Retina (tissue), 1 donor: ENCODE data around the gene PCMT1.
"Not testable (repeated sequence)": the region's sequence is repeated elsewhere in the genome, so short reads cannot be mapped to it uniquely, and the experiment has no call there.

Experiments used
- DNase-seq: peaks from one replicate; pipeline ENCODE4 v3.0.0-alpha.2; 2016

Gene PCMT1

GRCh38 chr6:149751239-149751638, 1.7 kb downstream of the PCMT1 start:
- DNase-seq, result no peak

- DNase-seq, result not testable (repeated sequence)
These were observed 2.4 kb downstream of the PCMT1 start for GRCh38 chr6:149751920-149752319.

- no peak for DNase-seq
These were observed 3.2 kb downstream of the PCMT1 start for GRCh38 chr6:149752600-149753373.

DNA sequence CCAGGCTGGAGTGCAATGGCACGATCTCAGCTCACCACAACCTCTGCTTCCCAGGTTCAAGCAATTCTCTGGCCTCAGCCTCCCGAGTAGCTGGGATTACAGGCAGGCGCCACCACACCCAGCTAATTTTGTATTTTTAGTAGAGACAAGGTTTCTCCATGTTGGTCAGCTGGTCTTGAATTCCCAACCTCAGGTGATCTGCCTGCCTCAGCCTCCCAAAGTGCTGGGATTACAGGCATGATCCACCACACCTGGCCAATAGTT, 3.8 kb downstream of the PCMT1 start:
- not testable (repeated sequence) for DNase-seq

- no peak for DNase-seq
These were observed 5.0 kb downstream of the PCMT1 start for GRCh38 chr6:149754548-149754947.

GRCh38 chr6:149755300-149756260, 6.0 kb downstream of the PCMT1 start:
- DNase-seq, result no peak

DNA sequence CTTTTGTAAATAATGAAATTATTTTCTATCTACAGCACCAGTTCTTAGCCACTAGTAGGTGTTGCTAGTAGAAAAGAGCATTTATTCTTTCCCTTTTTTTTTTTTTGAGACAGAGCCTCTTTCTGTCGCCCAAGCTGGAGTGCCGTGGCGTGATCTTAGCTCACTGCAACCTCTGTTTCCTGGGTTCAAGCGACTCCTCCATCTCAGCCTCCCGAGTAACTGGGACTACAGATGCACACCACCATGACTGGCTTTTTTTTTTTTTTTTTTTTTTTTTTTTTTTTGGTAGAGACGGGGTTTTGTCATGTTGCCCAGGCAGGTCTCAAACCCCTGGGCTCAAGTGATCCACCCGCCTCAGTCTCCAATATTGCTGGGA, 6.7 kb downstream of the PCMT1 start:
- no peak for DNase-seq

DNA sequence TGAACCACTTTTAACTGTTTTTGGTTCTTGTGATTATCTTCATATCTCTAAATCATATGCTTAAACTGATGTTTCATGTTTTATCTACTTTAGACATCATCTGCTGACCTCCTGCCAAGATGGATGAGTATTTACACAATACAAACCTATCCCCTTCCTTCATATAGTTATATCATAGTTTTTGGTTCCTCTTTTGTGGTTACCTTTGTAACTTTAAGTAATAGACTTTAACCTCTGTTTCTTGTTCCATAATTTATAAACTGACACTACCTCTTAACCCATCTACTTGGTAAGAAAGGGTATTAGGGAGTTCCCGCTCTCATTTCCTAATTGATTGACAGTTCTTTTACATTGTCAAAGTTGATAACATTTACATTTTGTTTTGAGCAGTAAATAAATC, 11.9 kb downstream of the PCMT1 start:
- DNase-seq, result no peak

GRCh38 chr6:149763866-149764265, 14.3 kb downstream of the PCMT1 start:
- DNase-seq, result no peak

- no peak for DNase-seq
These were observed 16.7 kb downstream of the PCMT1 start for GRCh38 chr6:149766156-149766769.

DNA sequence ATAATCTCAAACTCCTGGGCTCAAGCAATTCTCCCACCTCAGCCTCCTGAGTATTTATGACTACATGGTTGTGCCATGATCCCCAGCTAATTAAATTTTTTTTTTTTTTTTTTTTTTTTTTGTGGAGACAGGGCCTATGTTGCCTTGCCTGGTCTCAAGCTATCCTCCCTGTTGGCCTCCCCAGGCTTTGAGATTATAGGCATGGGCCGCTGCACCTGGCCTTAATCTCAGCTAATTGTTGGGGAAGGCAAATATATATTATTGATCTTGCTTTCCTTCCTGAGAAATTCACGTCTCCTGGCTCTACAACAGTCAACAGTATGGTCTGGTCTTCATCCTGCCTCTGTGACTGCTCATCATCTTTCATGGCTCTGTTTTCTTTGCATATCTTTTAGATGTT, 20.1 kb downstream of the PCMT1 start:
- DNase-seq, result no peak

DNA sequence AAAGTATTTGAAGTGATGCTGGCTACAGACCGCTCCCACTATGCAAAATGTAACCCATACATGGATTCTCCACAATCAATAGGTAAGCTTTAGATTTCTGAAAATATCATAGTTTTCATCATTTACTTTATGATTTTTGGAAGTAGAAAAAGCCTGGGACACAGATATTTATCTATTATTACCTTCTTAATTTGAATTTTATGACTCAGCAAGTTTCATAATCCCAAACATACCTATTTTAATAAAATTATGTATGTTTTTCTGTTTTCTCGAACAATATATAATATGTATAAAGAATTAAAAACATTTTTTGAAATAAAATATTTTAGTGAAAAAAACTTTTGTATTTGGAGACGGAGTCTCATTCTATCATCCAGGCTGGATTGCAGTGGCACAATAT, 21.6 kb downstream of the PCMT1 start:
- DNase-seq, result no peak

DNA sequence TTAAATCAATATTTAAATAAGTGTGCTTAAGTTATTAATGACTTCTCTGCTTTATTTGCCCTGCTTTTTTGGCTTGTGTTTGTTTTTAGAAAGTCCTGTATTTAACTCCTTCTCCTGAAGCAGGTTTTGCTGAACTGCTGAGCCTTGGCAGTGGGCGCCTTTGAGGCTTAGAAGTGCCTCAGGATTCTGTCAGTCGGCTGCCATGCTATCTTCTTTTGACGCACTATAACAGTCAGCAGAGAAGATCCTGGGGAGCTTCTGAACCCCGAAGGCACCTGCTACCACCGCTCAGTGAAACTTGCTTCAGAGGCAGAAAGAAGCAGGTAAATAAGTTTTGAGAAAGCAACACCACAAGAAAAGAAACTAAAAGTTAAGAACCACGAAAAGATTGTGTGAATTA, 22.4 kb downstream of the PCMT1 start:
- no peak for DNase-seq

DNA sequence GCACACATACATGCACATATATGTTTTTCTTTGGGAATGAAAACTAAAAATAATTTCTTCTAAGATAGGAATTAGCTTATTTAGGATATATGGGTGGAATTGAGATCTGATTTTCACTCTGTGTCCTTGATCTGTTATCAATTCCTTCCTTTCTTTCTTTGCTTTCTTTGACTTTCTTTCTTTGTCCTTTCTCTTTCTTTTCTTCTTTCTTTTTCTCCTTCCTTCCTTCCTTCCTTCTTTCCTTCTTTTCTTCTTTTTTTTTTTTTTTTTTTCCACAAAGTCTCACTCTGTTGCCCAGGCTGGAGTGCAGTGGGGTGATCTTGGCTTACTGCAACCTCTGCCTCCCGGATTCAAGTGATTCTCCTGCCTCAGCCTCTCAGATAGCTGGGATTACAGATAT, 28.1 kb downstream of the PCMT1 start:
- no peak for DNase-seq

DNA sequence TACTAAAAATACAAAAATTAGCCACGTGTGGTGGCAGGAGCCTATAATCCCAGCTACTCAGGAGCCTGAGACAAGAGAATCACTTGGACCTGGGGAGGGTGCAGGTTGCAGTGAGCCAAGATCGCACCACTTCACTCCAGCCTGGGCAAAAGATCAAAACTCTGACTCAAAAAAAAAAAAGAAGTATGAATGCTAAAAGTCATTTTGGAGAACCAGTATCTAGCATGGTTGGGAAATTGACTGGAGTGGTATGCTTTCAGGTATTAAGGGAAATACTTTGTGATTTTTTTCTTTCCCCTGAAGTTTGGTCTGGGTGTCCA, 30.1 kb downstream of the PCMT1 start:
- no peak for DNase-seq

DNA sequence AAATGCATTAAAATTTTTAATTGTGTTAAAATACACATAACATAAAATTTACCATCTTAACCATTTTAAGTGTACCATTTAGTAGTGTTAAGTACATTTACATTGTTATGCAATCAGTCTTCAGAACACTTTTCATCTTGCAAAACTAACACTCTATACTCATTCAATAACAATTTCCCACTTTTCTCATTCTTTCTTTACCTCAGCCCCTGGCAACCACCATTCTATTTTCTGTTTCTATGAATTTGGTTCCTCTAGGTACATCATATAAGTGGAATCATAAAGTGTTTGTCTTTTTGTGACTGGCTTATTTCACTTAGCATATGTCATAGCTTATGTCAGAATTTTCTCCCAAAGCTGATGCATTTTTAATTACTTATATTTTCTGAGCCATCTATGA, 32.2 kb downstream of the PCMT1 start:
- DNase-seq, result no peak

- DNase-seq, result no peak
These were observed 32.8 kb downstream of the PCMT1 start for GRCh38 chr6:149782337-149782736.

DNA sequence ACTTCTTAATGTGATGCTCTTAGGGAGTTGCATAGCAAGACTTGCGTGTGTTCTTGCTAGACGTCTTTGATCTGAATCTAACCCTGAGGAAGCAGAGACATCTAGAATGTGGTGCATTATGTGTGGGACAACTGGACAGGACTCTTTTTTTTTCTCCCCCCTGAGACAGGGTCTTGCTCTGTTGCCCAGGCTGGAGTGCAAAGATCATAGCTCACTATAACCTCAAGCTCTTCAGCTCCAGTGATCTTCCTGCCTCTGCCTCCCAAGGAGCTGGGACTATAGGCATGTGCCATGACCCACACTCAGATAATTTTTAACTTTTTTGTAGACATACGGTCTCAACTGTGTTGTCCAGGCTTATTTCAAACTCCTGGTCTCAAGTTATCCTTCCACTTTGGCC, 34.0 kb downstream of the PCMT1 start:
- DNase-seq, result no peak

- no peak for DNase-seq
These were observed 56.6 kb downstream of the PCMT1 start for GRCh38 chr6:149806127-149806526.

DNA sequence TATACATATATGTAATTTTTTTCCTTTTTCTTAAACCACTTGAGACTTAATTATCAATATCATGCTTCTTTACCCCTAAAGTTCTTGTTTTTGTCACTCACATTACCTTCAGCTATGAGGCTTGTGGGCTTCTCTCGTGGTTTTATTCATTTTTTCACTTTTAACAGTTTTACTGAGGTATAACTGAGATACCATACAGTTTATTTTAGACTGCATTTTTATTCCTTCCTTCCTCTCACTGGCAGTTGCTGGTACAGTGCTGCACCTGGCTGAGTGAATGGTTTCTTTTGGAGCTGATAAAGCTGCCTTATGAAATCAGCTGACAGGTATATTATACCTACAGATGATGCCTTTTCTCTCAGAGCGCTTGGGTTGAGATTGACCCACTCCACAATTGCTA, 60.3 kb downstream of the PCMT1 start:
- no peak for DNase-seq

DNA sequence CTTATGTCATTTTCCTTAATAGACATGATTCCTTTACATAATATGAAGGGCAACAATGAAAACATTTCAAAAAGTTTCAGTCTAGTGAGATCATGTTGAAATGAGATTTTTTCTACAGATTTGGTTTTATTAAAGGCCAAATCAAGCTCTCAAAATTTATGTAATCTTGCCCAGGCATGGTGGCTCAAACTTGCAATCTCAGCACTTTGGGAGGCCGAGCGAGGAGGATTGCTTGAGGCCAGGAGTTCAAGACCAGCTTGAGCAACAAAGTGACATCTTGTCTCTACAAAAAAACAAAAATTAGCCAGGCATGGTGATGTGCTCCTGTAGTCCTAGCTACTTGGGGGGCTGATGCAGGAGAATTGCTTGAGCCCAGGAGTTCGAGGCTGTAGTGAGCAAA, 63.8 kb downstream of the PCMT1 start:
- no peak for DNase-seq

- no peak for DNase-seq
These were observed 66.2 kb downstream of the PCMT1 start for GRCh38 chr6:149815788-149816187.

DNA sequence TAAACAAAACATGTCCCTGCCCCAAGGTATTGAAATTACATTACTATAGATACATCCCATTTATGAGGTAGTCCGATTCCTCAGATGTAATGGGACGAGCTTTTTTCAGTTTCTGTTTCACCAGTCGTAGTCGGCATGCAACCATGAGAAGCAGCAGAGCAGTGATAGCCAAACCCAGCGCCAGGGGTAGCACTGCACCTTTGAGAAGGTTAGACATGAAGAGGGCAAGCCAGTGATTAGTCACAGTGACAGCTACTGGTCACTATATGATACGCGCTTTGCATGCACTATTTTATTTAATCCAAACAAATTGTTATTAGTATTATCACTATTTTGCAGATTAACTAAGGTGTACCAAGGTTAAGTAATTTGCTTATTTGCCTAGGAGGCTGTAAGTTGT, 71.0 kb downstream of the PCMT1 start:
- DNase-seq, result no peak

DNA sequence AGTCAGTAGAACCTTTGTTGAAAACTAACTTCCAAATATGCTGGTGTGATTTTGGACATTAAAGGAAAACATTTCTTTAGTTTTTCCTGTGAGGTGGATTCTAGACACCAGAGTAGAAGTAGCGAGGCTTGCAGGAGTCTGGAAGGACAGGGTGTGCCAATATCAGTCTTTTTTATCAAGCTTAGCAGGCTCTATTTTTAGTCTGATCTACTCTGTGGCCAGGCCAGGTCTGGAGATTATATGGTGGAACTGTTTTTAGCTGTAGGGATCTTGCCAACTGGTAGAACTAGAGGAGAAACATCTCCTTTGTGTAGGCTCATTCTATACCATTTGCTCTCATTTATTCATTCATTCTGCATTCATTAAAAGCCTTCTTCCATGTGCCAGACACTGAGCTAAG, 72.0 kb downstream of the PCMT1 start:
- DNase-seq, result no peak
